NCI-H1417 treated with DMSO at 0.1 percent for 48 hours (cell line): ENCODE results near the gene TNC.
A peak's percentile ranks its signal among the peaks of the same experiment; 100 is the strongest.
"Not testable (repeated sequence)": the region's sequence is repeated elsewhere in the genome, so short reads cannot be mapped to it uniquely, and the experiment has no call there.

Source experiments
- DNase-seq: peaks from one replicate; lab custom pipeline; 2025; lab: John Stamatoyannopoulos, UW

TNC gene

DNA sequence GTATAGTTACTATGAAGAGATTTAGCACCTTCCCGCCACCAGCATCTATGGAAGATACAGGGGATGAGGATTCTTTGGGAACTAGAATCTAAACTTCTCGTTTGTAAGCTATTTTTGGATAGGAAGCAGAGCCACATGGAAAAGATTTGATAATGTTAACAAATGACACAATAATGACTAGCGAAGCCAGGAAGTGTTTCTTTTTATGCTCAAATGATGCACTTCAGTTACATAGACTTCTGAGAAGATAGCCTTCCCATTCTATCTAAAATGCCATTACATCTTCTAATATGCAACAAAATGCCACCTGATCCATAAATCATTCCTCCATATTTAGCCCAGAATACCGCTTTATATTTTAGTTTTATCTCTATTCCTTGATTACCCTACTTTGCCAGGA, 17.0 kb upstream of the TNC start:
- DNase-seq, result no peak

DNA sequence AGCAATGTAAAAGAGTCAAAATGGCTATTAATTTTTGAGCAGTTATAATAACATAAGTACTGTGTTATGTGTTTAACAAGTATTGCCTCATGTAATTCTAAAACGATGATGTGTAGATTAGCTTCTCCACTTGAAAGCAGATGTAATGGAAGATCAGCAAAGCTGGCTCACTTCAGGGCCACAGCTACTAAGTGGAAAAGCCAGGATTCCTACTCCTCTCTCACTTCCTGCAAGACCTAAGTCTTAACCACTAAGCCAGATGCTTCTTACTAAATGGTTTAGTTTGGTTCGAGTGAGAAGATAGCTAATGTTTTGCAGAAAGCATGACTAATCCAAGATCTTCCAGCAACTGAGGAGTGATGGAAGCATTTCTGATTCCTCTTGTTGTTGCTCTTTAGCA, 15.7 kb upstream of the TNC start:
- no peak for DNase-seq

DNA sequence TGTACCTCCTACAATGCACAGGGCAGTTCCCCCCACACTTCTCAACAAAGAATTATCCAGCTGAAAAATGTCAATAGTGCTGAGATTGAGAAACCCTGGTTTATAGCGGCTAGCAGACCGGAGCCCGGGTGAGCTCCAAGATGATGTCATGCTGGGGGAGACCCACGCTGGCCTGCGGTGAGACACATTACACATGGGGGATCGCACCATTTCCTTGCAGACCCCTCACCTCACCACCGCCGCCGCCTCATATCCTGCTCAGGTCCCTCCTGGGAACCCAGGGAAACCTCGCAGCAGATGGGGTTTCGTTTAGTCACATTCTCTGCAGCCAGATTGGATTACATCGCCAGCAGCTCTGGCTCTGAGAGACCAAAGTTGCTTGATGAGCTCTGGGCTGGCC, 14.7 kb upstream of the TNC start:
- no peak for DNase-seq

DNA sequence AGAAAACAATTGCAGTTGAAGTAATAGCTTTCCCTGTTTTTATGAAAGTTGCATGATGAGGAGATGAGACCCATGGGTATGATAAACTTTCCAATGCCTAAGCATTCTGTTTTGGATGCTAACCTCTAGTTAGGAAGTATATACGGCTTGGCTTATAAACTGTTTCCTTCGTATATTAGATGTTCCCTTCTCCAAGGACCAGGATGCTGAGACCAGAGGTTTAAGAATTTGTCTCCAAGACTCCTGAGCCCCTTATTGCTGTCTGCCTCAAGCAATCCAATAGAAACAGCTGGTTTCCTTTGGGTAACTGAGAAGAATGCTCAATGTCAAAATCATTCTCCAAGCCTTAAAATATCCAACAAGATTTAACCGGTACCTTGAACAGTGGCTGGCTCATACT, 12.2 kb upstream of the TNC start:
- DNase-seq, result no peak

DNA sequence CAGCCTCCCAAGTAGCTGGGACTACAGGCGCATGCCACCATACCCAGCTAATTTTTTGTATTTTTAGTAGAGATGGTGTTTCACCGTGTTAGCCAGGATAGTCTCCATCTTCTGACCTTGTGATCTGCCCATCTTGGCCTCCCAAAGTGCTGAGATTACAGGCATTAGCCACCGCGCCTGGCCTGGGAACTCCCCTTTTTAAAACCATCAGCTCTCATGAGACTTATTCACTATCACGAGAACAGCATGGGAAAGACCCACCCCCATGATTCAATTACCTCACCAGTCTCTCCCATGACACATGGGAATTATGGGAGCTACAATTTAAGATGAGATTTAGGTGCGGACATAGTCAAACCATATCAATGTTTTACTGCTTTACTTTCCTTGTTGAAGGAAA, 10.8 kb upstream of the TNC start:
- DNase-seq, result not testable (repeated sequence)

DNA sequence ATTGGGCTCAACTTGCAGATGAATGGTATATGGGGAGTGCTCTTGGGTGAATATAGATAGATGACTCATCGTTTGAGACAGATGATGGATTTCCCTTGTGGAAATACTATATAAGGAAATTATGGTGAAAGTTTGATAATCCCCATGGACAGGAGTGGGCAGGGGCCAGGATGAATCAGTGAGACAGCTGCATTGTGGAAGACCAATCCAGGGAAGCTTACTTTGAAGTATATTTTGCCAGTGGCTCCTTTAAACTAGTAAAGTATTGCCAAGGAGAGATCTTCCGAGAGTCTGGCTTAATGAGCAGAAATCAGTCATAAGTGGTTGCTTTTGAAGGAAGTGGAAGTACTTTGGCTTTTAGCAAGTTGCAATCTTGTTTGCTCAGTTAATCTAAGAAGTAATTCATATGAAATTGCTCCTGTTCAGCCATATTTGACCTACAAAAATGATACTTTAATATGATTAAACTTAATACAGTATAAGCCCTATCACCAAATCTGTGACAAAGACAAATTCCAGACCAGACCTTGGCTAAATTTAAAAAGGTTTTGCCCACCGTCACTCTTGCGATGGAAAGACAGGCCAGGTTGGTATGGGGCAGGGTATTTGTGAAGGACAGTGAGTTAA, 9.3 kb upstream of the TNC start:
- no peak for DNase-seq

DNA sequence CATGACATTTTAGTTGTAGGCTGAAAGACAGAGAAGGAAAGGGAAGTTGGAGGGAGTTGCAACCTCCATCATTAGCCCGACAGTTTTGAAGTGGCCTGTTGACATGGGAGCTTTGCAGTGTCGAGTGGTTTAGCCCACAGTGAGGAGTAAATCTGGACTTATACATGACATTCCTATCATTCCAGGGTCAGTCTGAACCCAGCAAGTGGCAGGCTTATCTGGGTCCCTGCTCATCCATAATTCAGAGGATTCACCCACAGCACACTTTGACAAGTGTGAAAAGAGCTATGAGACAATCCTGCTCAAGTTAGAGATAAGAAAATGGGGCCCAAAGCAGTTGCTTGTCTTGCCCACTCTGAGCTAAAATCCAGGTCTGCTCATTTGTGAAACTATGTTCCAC, 8.4 kb upstream of the TNC start:
- no peak for DNase-seq

DNA sequence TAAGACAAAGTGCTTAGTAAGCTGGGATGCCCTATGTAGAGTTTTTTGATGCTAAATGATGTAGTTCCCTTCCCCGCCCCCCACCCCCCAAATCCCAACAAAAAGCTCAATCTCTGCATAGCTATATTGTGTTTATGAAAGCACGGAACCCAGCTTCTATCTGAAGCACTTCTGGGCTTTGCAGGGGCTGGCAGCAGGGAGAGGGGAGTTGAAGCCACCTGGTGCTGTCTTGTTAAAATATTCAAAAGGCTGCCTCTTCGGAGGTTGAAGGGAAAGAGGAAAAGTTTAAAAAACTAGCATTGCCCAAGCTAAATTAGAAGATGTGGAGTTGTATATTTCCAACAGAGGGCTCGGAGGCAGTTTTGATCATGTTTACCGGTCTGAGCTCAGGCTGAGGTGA, 5.0 kb upstream of the TNC start:
- no peak for DNase-seq

DNA sequence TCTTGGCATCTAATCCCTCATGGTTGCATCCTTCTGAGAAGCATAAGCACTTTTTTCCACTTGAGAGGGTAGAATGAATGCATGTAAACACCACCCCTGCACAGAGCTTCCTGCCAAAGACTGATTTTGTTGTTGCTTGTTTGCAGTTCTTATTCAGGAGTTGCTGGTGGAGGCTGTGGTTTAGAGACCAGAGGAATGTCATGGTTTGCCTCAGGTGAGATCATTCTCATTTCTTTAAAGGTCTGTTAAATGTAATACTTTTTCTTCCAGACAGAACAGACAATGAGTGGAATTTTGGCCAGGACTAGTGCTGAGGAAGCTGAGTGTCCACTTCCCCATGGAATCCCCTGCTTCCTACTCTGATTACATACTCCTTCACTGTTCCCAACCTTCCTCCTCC, 3.2 kb upstream of the TNC start:
- no peak for DNase-seq

DNA sequence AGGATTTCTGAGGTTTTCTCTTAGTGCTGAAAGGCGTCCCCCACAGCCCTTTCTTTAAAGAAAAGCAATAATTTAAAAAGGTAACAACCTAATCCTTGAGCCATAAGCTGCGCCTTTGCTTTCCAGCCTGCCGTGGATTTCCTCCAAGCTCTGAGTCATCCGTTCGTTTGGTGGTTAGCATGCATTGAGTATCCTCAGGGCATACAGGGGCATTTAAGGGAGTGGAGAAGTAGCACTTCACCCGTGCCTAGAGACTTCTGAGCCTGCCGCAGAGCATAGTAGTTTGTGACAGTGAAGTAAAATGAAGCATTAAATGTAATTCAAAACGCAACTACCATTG, 892 bp upstream of the TNC start:
- peak; percentile 17 for DNase-seq

DNA sequence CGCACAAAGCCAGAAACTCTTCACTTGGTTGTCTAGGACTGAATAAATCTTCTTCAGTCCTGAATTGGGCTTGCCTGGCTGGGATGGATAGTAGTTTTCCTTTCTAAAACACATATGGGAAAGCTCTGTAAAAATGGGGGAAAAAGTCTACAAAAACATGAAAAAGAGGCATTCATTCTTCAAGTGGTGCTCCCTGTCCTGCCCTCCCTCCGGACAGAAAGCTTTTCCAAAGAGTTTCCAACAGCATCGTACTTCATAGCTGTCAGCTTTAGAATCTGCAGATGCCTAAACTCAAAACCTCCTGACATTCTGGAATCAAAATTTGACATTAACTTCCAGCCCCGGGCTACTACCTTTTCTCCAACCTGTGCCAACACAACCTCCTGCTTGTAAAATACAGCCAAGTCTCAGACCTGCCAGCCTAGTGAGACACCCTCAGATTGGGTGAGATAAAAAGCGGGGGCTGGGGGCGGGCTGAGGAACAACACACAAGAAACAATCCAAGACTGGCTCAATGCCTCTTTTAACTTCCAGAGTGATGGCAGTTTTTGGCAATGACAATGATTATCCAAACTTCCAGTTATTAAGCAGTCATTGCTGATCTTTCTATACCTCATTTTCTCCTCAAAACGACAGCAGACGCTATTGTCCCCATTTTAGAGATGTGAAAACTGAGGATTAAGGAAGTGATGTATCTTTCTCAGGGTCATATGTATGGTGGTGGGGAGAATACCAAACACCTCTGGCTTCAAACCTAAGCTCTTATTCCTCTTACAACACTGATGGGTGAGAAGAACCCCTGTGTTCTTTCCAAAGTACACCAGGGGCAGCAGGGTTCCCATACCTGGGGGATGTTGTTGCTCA, 1.3 kb downstream of the TNC start:
- DNase-seq, result no peak

DNA sequence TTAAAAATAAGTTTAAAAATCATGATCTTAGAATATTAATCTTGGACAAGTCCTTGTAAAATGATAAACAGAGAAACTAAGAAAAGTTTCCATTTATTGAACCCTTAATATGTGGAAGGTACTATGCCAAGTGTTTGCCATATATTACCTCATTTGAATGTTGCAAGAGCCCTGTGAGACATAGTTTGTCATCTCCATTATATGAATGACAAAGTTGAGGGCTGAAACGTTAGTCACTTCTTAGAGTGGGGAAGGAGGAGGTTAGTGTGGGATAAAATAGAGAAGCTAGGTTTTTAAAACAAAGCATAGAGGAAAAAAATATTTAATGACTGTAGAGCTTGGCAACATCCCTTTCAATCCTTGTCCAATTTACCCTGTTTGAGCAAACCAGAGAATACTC, 2.0 kb downstream of the TNC start:
- no peak for DNase-seq

DNA sequence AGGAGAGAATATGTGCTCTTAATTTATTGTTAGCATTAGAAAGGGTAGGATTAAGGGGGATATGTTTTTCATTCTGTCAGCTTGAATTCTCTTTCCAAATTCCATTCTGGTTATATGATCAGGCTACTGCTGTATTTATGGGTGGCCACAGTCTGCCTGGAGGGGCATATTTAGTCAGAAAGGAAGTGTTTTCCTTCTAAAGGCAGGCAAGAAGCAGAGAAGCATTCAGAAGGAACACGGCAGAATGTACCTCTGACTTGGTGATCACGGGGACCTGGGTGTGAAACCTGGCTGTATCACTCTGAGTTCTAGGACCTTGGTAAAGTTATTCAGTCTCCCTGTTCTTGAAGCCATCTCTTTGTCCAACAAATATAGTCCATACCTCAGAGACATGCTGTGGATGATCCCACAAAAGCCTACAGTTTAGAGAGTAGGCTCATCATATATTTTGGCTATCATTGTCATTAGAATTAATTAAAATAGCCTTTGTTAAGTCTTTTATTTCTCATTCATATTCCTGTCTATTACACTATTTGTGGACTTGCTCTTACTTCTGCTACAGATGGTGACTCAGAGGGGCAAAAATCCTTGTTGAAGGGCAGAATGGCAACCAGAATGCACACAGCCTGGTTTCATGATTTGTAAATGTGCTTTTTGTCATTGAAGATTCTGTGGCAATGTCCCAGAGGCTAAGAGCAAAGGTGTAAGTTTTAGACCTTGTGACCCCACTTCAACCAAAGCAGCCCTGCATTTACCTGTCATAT, 2.7 kb downstream of the TNC start:
- DNase-seq, result no peak

DNA sequence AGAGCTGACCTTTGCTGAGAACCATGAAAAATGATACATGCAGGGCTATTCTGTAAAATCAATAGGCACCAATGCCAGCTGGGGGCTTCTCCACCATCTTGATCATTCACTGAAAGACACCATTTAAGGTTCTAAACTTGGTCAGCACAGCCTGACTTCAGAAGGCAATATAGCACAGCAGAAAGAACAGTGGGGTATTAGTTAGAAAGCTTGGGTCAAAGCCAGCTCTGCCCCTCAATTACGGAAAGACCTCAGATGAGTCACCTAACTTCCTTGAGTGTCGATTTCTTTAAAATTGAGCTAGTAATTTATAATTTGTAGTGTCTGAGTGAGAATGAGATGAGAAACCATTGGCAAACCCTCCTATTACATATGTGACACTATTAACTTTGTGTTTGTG, 3.4 kb downstream of the TNC start:
- DNase-seq, result no peak

DNA sequence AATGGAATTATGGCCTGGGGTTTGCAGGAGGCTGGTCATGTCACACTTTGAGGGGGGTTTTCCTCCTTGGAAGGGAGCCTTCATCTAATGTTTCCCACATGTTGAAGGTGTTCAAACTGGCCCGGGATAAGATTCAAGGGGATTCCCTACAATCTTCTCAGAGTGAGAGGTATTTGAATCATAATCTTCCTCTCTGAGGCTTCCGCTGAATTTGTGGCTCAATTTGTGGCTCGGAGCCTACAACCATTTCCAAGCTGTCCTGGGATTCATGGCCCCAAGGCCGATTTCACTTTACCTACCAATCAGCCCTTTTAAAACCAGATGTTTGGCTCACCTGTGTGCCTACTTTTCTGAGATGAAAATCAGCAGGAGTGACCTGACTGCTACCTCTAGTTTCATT, 3.9 kb downstream of the TNC start:
- no peak for DNase-seq

DNA sequence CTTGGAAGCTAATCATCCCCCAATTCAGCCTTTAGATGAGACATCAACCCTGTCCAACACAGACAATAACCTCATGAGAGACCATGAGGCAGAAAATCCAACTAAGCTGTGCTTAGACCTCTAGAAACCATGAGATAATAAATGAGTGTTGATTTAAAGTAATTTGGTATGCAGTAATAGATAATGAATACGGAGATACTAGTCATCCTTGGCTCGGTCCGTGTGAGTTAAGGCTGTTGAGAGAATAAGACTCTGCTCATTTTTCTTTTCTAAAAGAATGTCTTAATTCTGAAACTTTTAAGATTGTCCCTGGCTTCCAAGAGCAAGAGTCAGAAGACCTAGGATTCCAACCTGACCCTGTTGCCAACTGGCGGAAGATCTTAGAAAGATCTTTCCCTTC, 6.1 kb downstream of the TNC start:
- DNase-seq, result no peak

DNA sequence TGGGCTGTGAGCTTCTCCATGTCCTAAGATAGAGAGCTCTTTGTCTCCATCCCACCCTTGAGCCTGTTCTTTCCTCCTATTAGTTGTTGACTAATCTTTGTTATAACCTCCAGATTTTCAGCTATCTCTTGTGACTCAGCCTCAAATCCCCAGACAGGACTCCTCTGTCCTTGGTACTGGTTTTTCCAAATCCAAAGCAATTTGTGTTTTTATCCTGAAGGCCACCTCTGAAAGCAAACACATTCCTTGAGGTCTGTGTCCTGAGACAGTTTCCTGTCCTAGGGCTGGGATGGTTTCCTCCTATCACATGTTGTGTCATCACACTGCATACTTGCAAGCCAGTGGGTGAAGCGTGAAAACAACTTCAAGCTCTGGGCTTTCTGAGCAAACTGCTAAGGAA, 8.5 kb downstream of the TNC start:
- DNase-seq, result no peak

DNA sequence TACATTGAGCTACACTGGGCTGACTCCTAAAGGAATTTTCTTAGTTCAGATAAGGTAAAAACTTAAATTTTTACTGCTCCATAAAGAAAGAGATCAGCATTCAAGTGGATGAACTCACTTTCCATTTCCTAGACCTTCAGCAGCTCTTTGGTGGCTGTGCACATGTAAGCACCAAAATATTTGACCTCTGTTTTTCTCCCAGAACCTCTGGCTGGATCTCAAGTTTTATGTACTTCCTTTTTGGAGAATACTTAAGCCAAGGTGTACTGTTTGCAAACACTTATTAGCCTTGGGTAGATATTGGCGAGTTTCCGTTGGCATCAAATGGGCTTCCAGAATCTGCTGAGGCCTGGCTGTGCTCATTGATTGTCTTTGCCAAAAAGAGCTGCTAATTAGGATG, 10.3 kb downstream of the TNC start:
- no peak for DNase-seq

DNA sequence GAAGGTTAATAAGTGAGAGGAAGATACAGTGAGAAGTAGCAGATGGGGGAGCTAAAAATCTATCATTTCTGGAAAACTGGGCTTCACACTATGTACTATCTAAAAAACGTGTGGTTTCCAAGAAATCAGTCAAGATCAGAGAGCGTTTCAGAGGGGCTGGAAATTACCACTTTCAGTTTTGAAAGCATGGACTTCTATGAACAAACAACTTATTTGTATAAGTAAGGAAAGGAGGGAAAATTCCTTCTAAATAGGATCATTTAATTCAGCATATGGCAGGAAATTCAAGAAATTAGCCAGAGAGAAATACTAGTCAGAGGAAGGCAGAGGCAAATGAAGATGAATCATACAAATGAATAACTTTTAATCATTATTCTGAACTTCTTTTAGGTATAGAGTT, 11.3 kb downstream of the TNC start:
- DNase-seq, result no peak

DNA sequence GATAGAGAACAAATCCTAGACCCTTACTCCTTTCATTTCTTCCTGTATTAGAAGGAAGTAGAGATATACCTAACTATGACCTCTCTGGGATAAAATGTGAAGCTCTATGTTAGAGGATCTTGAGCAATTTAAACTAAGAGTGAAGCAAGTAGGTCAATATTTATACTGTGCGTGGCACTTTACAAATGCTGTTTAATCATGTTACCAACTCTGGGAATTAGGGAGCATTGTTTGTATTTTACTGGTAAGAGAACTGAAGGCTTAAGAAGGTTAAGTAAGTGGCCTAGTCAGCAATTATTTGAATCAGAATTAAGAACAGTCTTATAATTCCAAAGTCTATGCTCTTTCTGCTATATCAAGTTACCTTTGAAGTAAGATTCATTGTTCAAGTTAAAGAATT, 12.0 kb downstream of the TNC start:
- no peak for DNase-seq

DNA sequence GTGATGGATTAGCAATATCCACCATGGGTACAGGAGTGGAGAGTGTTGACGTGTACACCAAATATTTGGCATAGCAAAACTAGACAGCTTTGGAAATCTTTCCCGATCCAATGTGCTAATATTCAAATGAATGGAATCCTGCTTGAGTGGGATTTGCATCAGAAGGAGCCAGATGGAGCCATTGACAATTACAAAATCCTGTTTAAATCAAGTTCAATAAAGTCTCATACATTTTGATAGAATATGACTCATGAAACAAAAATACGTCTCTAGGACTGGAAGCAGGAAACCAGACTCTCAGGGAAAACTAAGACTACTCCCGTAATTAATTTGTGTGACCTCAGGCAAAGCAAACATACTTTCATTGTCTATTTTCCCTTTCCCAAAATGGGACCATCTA, 13.0 kb downstream of the TNC start:
- DNase-seq, result no peak

DNA sequence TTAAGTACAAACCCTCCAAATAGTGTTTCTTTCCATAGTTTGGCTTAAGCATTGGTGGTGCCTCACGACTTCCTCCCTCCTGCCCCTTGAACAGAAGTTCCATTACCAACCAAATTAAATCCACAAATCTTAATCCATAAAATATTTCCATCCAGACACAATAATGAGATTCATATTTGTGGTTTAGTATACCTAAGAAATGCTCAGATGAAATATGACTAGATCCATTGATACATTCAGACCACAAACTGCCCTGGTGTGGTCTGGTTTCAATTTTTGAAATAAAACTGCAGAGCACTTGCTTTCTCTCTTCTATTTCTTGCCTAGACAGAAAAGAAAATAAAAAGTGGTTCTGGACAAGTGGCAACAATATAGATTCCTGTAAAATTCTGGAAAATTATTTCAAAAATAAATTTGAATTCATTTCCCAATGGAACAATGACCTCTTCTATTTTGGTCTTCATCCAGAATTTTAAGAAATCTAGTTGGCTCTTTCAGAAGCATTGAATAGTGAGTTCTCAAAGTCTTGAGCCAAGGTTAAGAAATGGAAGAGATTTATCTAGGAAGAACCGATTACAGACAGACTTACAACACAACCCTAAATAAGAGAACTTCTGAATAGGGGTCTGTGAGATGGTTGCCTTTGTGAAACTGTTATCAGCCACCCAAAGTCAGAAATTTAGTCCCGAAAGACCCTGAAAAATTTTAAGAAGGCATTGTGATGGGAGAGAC, 14.0 kb downstream of the TNC start:
- DNase-seq, result no peak

DNA sequence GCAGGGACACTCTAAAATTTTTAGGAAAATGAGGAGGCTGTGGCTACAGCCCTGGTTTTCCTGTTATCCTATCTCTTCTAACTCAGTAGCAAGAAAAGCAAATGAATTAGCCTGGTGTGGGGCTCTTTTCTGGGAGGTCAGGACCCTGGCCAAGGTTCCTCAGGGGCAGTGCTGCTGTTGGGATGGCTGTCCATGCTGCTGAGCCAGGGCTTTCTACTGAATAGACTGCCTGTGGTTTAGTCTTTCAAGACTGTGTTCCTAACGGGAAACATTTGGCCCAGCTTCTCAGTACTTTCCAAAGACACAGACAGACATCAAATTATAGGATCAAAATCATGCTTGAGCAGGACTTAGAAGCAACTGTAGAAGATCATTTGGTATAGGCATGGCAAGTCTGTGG, 18.1 kb downstream of the TNC start:
- DNase-seq, result no peak
